GM12891 (cell line): ENCODE results near the gene CARD18.

ENCODE experiments used
- POLR2A ChIP-seq: IDR thresholded peaks from 2 replicates; pipeline ENCODE4 v1.6.1; 2011; ENCODE audit warnings: low read depth, low read length, control low read depth
- POLR2AphosphoS5 ChIP-seq: IDR thresholded peaks from 2 replicates; pipeline ENCODE4 v1.6.1; 2011; ENCODE audit warnings: low read depth, low read length, control low read depth
- SPI1 ChIP-seq: IDR thresholded peaks from 2 replicates; pipeline ENCODE4 v1.6.1; 2011; ENCODE audit warnings: low read depth, low read length, control low read depth
- TAF1 ChIP-seq: IDR thresholded peaks from 2 replicates; pipeline ENCODE4 v1.6.1; 2011; ENCODE audit warnings: low read depth, low read length, control low read depth

DNA sequence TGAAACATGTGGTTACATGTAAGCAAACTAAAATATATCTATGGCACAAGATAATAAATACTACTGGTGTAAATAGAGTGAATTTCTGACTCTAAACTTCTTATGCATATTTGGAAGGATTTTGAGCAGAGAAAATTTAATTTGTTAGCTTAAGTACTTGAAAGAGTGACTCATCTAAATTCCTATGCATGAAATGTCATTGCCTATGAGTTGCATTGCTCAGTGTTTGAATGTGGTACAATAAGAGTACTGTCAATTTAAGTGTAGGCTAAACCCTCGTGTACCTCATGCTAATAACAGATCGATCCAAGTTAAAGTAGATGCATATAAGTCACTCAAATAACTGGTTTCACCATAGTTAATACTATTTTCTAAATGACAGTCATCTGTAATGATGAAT is 5.3 kb upstream of the CARD18 start:
- TF ChIP-seq SPI1 (no peak), TAF1 (no peak), POLR2A (no peak), POLR2AphosphoS5 (no peak)
